Tibial artery (tissue), 4 donors: ENCODE data around the gene JMJD1C.

Experiments used
- DNase-seq, 2 donors: peaks; one replicate each; pipeline ENCODE4 v3.0.0-alpha.2; 2019
- H3K27ac ChIP-seq, 2 donors: fragments of 200-600 bp; sonication (generic) in 1 of 2; 1 replicate in 1 of 2; 2 replicates in 1 of 2; pipeline ENCODE4 v1.5.1; 2018 to 2019; ENCODE audit warnings: mild to moderate bottlenecking in 1 of 2
- H3K27me3 ChIP-seq, 2 donors: fragments of 200-600 bp; sonication (generic) in 1 of 2; one replicate each; pipeline versions ENCODE4 v1.5.1 to v1.6.0; 2016 to 2019
- H3K36me3 ChIP-seq, 3 donors: fragments of 200-600 bp; sonication (generic) in 2 of 3; one replicate each; pipeline ENCODE4 v1.5.1; 2016 to 2019; ENCODE audit warnings: mild to moderate bottlenecking in 2 of 3
- H3K4me1 ChIP-seq, 4 donors: fragments of 200-600 bp; sonication (generic) in 2 of 4; 1 replicate in 3 of 4; 2 replicates in 1 of 4; pipeline ENCODE4 v1.5.1; 2016 to 2019
- H3K4me3 ChIP-seq, 2 donors: fragments of 200-600 bp; sonication (generic) in 1 of 2; 1 replicate in 1 of 2; 2 replicates in 1 of 2; pipeline ENCODE4 v1.5.1; 2018 to 2019; ENCODE audit warnings: mild to moderate bottlenecking in 2 of 2
- H3K9me3 ChIP-seq, 3 donors: fragments of 200-600 bp; sonication (generic) in 1 of 3; one replicate each; pipeline ENCODE4 v1.5.1; 2016 to 2019
- CTCF ChIP-seq, 2 experiments: fragments of 200-600 bp in 1 of 2; fragments of 450-650 bp in 1 of 2; IDR thresholded peaks; one replicate each; pipeline ENCODE4 v1.5.1; 2017 to 2019; ENCODE audit warnings: antibody characterized with exemption in 2 of 2, mild to moderate bottlenecking in 1 of 2, moderate library complexity in 1 of 2
- intact Hi-C: fragments of 100-400 bp; cut with DNase I; formaldehyde crosslinking; loops from one replicate; pipeline ENCODE4 v1.15.0; 2023; ENCODE audit warnings: low total_unique reads

Gene JMJD1C

GRCh38 chr10:63143987-63144386 lies 321.8 kb downstream of the JMJD1C start:
- Histone ChIP-seq H3K4me1 (peaks cover 0 to 15% (median 6%) of the 10 kb centered on the region in 4 donors), H3K36me3 (peaks cover 0 to 7% (median 0%) of the 10 kb centered on the region in 3 donors), H3K27ac (no peak overlapping the region), H3K9me3 (no peaks in the 10 kb centered on the region), H3K4me3 (no peak overlapping the region), H3K27me3 (no peaks in the 10 kb centered on the region)
- no peak for DNase-seq
- intact Hi-C loops: no loop called here
- TF ChIP-seq CTCF (IDR thresholded peaks at IDR 0.05): no peak

- intact Hi-C loops: no loop called here
- Histone ChIP-seq H3K4me1 (peaks cover 0 to 15% (median 7%) of the 10 kb centered on the region in 4 donors), H3K36me3 (peaks cover 0 to 7% (median 0%) of the 10 kb centered on the region in 3 donors), H3K27me3 (no peaks in the 10 kb centered on the region), H3K9me3 (no peaks in the 10 kb centered on the region), H3K4me3 (no peak overlapping the region), H3K27ac (no peak overlapping the region)
- no peak for TF ChIP-seq CTCF (IDR thresholded peaks at IDR 0.05)
- no peak for DNase-seq
Observed at GRCh38 chr10:63142136-63142535, 323.6 kb downstream of the JMJD1C start.

GRCh38 chr10:63140077-63140476 lies 325.7 kb downstream of the JMJD1C start:
- peaks cover 0 to 7% (median 0%) of the 10 kb centered on the region in 3 donors for H3K36me3 ChIP-seq
- H3K27ac ChIP-seq: no peak overlapping the region
- H3K27me3 ChIP-seq: no peaks in the 10 kb centered on the region
- no peak overlapping the region for H3K4me3 ChIP-seq
- H3K4me1 ChIP-seq: peaks cover 0 to 9% (median 4%) of the 10 kb centered on the region in 4 donors
- DNase-seq: no peak
- TF ChIP-seq CTCF (IDR thresholded peaks at IDR 0.05): no peak
- no peaks in the 10 kb centered on the region for H3K9me3 ChIP-seq
- intact Hi-C loops: no loop called here

GRCh38 chr10:63137306-63137705 lies 328.5 kb downstream of the JMJD1C start:
- no peak for DNase-seq
- Histone ChIP-seq H3K36me3 (peaks cover 0 to 7% (median 0%) of the 10 kb centered on the region in 3 donors), H3K4me1 (peaks cover 0 to 24% (median 16%) of the 10 kb centered on the region in 4 donors), H3K4me3 (no peak overlapping the region), H3K27ac (no peak overlapping the region), H3K27me3 (no peaks in the 10 kb centered on the region), H3K9me3 (no peaks in the 10 kb centered on the region)
- TF ChIP-seq CTCF (IDR thresholded peaks at IDR 0.05): no peak
- intact Hi-C loops: loop anchor here (10.0 kb wide), 1 partner anchor 323 kb away; the partner anchor contains the start of gene EGR2

GRCh38 chr10:63133821-63134557 lies 331.8 kb downstream of the JMJD1C start:
- peak overlapping the region; percentile 84 to 96 for H3K4me3 ChIP-seq
- no peaks in the 10 kb centered on the region for H3K9me3 ChIP-seq
- no peaks in the 10 kb centered on the region for H3K36me3 ChIP-seq
- H3K27ac ChIP-seq: peak overlapping the region; percentile 93
- H3K4me1 ChIP-seq: peaks cover 0 to 24% (median 16%) of the 10 kb centered on the region in 4 donors
- no peaks in the 10 kb centered on the region for H3K27me3 ChIP-seq
- peak in 1 of 2 donors; percentile 27 for DNase-seq
- intact Hi-C loops: loop anchor here (10.0 kb wide), 1 partner anchor 319 kb away; the partner anchor contains the start of gene EGR2
- TF ChIP-seq CTCF (IDR thresholded peaks at IDR 0.05): no peak
